Chondrocyte (in vitro differentiated cells): ENCODE data around the gene MYOZ3. TPM values are rescaled to one million over a fixed set of nuclear protein-coding genes. Genes with fewer than 3 reads are reported as not detected.

Experiments used
- DNase-seq: peaks from one replicate; pipeline ENCODE4 v3.0.0; 2021; ENCODE audit warnings: mixed read lengths, low spot score
- H3K27ac Mint-ChIP-seq: one replicate; pipeline ENCODE4 v1.8.0; 2021; ENCODE audit warnings: mild to moderate bottlenecking, moderate library complexity, mixed read lengths; ENCODE audit not compliant: unreplicated experiment
- H3K27me3 Mint-ChIP-seq: 2 replicates; pipeline ENCODE4 v1.8.0; 2021; ENCODE audit warnings: low read depth, mixed read lengths
- H3K36me3 Mint-ChIP-seq: 2 replicates; pipeline ENCODE4 v1.8.0; 2021; ENCODE audit warnings: low read depth, mixed read lengths
- H3K4me1 Mint-ChIP-seq: 2 replicates; pipeline ENCODE4 v1.8.0; 2021; ENCODE audit warnings: low read depth, mild to moderate bottlenecking, mixed read lengths
- H3K4me3 Mint-ChIP-seq: one replicate; pipeline ENCODE4 v1.8.0; 2021; ENCODE audit warnings: mild to moderate bottlenecking, moderate library complexity, mixed read lengths; ENCODE audit not compliant: unreplicated experiment
- H3K9me3 Mint-ChIP-seq: 2 replicates; pipeline ENCODE4 v1.8.0; 2021; ENCODE audit warnings: low read depth, mixed read lengths
- total RNA-seq: library from RNA; stranded (reverse); gene quantifications from 3 replicates; pipeline ENCODE4 v1.2.1, GENCODE V29; 2021
- TF ChIP-seq, protein P1 (sequence below): fragments of 200-600 bp; sonication (generic); IDR thresholded peaks from 2 replicates; pipeline ENCODE4 v1.5.0; 2021; ENCODE audit warnings: antibody characterized with exemption, mild to moderate bottlenecking, moderate library complexity

Gene MYOZ3
- total RNA-seq, 1 donor from 2014 or later: 2.0 TPM

DNA sequence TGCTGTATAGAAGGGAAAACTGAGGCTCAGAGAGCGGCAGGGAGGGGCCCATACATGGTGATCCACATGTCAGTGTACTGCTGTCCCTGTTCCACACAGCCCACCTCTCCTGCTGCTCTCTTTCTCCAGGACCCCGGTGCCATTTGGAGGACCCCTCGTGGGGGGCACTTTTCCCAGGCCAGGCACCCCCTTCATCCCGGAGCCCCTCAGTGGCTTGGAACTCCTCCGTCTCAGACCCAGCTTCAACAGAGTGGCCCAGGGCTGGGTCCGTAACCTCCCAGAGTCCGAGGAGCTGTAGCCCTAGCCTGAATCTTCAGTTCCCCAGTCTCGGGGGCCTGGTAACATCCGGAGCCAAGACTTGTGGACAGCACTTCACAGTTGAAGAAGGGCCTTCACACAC, 15.5 kb downstream of the MYOZ3 start:
- H3K9me3 Mint-ChIP-seq: no peaks in the 10 kb centered on the region
- DNase-seq: no peak
- H3K27ac Mint-ChIP-seq: no peak overlapping the region
- H3K36me3 Mint-ChIP-seq: no peaks in the 10 kb centered on the region
- no peaks in the 10 kb centered on the region for H3K27me3 Mint-ChIP-seq
- H3K4me3 Mint-ChIP-seq: no peak overlapping the region
- TF ChIP-seq, protein P1, sequence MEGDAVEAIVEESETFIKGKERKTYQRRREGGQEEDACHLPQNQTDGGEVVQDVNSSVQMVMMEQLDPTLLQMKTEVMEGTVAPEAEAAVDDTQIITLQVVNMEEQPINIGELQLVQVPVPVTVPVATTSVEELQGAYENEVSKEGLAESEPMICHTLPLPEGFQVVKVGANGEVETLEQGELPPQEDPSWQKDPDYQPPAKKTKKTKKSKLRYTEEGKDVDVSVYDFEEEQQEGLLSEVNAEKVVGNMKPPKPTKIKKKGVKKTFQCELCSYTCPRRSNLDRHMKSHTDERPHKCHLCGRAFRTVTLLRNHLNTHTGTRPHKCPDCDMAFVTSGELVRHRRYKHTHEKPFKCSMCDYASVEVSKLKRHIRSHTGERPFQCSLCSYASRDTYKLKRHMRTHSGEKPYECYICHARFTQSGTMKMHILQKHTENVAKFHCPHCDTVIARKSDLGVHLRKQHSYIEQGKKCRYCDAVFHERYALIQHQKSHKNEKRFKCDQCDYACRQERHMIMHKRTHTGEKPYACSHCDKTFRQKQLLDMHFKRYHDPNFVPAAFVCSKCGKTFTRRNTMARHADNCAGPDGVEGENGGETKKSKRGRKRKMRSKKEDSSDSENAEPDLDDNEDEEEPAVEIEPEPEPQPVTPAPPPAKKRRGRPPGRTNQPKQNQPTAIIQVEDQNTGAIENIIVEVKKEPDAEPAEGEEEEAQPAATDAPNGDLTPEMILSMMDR: no peak
- H3K4me1 Mint-ChIP-seq: peaks cover 33% of the 10 kb centered on the region

- H3K36me3 Mint-ChIP-seq: peaks cover 33% of the 10 kb centered on the region
- no peaks in the 10 kb centered on the region for H3K9me3 Mint-ChIP-seq
- no peaks in the 10 kb centered on the region for H3K27me3 Mint-ChIP-seq
- H3K4me1 Mint-ChIP-seq: no peaks in the 10 kb centered on the region
- H3K4me3 Mint-ChIP-seq: no peak overlapping the region
- TF ChIP-seq, protein P1: no peak
- DNase-seq: no peak
- no peak overlapping the region for H3K27ac Mint-ChIP-seq
Observed at GRCh38 chr5:150689120-150689519, 28.1 kb downstream of the MYOZ3 start.

GRCh38 chr5:150690760-150691159, 29.7 kb downstream of the MYOZ3 start:
- no peaks in the 10 kb centered on the region for H3K9me3 Mint-ChIP-seq
- peaks cover 48% of the 10 kb centered on the region for H3K36me3 Mint-ChIP-seq
- no peak for DNase-seq
- H3K27me3 Mint-ChIP-seq: no peaks in the 10 kb centered on the region
- TF ChIP-seq, protein P1: no peak
- peaks cover 5% of the 10 kb centered on the region for H3K4me1 Mint-ChIP-seq
- H3K27ac Mint-ChIP-seq: no peak overlapping the region
- no peak overlapping the region for H3K4me3 Mint-ChIP-seq

DNA sequence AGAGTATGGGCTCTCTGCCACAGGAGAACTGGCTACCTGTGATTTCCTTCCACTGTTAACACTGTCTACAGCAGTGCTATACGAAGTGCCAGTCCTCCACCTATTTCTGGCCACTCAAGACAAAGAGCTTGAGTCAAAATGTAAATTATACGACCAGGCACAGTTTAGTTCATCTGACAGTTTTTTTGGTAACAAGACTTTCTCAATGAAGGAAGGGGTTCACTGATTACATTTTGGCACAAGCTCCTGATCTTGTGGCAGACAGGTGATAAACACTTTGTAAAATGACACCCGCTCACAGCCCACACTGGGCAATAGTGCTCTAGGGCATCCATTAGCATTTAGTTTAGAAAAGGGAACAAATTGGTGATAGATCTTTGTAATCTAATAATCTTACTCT, 31.2 kb downstream of the MYOZ3 start:
- H3K4me1 Mint-ChIP-seq: peaks cover 5% of the 10 kb centered on the region
- no peaks in the 10 kb centered on the region for H3K9me3 Mint-ChIP-seq
- no peak overlapping the region for H3K4me3 Mint-ChIP-seq
- no peak overlapping the region for H3K27ac Mint-ChIP-seq
- H3K36me3 Mint-ChIP-seq: peaks cover 55% of the 10 kb centered on the region
- H3K27me3 Mint-ChIP-seq: no peaks in the 10 kb centered on the region
- no peak for DNase-seq
- TF ChIP-seq, protein P1: no peak

GRCh38 chr5:150694612-150695011, 33.6 kb downstream of the MYOZ3 start:
- Mint-ChIP-seq H3K9me3 (no peaks in the 10 kb centered on the region), H3K36me3 (peaks cover 62% of the 10 kb centered on the region), H3K4me1 (peaks cover 5% of the 10 kb centered on the region), H3K4me3 (no peak overlapping the region), H3K27me3 (no peaks in the 10 kb centered on the region), H3K27ac (no peak overlapping the region)
- TF ChIP-seq, protein P1: no peak
- DNase-seq: no peak
